Measurements from ENCODE around the gene RCSD1.

RCSD1 gene

GRCh38 chr1:167706363-167706762 is 76.3 kb downstream of the RCSD1 start:
- H3K4me3 ChIP-seq (ENCODE audit: low read length): peak overlapping the region; percentile 60
- no peak for TF ChIP-seq CTCF (IDR thresholded peaks at IDR 0.05; ENCODE audit: low read depth, low read length)
- TF ChIP-seq EZH2phosphoT487 (IDR thresholded peaks at IDR 0.05; ENCODE audit: low read depth): no peak
- peak overlapping the region; percentile 62; the same call in 1 of the 2 replicates for H3K27ac ChIP-seq (ENCODE audit: low read length)
- H3K9ac ChIP-seq (ENCODE audit: low read length): peak overlapping the region; percentile 31; the same call in 1 of the 2 replicates
- H3K9me3 ChIP-seq (ENCODE audit: insufficient read depth, low read length): no peaks in the 10 kb centered on the region
- no peaks in the 10 kb centered on the region for H3K79me2 ChIP-seq (ENCODE audit: low read length)
- peaks cover 65% of the 10 kb centered on the region for H3K27me3 ChIP-seq (ENCODE audit: low read depth, low read length)
- no peaks in the 10 kb centered on the region for H3K36me3 ChIP-seq (replicated peaks; ENCODE audit: low read depth, low read length)
- peak overlapping the region; percentile 89 for H3K4me2 ChIP-seq (ENCODE audit: low read length)
- no peaks in the 10 kb centered on the region for H4K20me1 ChIP-seq (ENCODE audit: insufficient read depth, low read length)
- peaks cover 61% of the 10 kb centered on the region for H3K4me1 ChIP-seq (ENCODE audit: low read length)
- H2AFZ ChIP-seq (ENCODE audit: low read depth, low read length): no peak overlapping the region

GRCh38 chr1:167706931-167707877 is 77.2 kb downstream of the RCSD1 start:
- peak overlapping the region; percentile 60 for H3K4me3 ChIP-seq (ENCODE audit: low read length)

GRCh38 chr1:167707942-167708341 is 77.9 kb downstream of the RCSD1 start:
- no peaks in the 10 kb centered on the region for H3K79me2 ChIP-seq (ENCODE audit: low read length)
- H3K27me3 ChIP-seq (ENCODE audit: low read depth, low read length): peaks cover 65% of the 10 kb centered on the region
- peaks cover 61% of the 10 kb centered on the region for H3K4me1 ChIP-seq (ENCODE audit: low read length)
- H3K9ac ChIP-seq (ENCODE audit: low read length): peak overlapping the region; percentile 8; the same call in 1 of the 2 replicates
- TF ChIP-seq CTCF (IDR thresholded peaks at IDR 0.05; ENCODE audit: low read depth, low read length): no peak
- TF ChIP-seq EZH2phosphoT487 (IDR thresholded peaks at IDR 0.05; ENCODE audit: low read depth): no peak
- H3K4me3 ChIP-seq (ENCODE audit: low read length): peak overlapping the region; percentile 60
- H3K9me3 ChIP-seq (ENCODE audit: insufficient read depth, low read length): no peaks in the 10 kb centered on the region
- peak overlapping the region; percentile 62 for H3K27ac ChIP-seq (ENCODE audit: low read length)
- H4K20me1 ChIP-seq (ENCODE audit: insufficient read depth, low read length): no peaks in the 10 kb centered on the region
- no peak overlapping the region for H2AFZ ChIP-seq (ENCODE audit: low read depth, low read length)
- H3K36me3 ChIP-seq (replicated peaks; ENCODE audit: low read depth, low read length): no peaks in the 10 kb centered on the region
- H3K4me2 ChIP-seq (ENCODE audit: low read length): peak overlapping the region; percentile 89

More at GRCh38 chr1:167706931-167707877, 77.2 kb downstream of the RCSD1 start:
- peak overlapping the region; percentile 31 for H3K9ac ChIP-seq (ENCODE audit: low read length)
- H3K79me2 ChIP-seq (ENCODE audit: low read length): no peaks in the 10 kb centered on the region
- peak overlapping the region; percentile 89 for H3K4me2 ChIP-seq (ENCODE audit: low read length)
- no peaks in the 10 kb centered on the region for H3K36me3 ChIP-seq (replicated peaks; ENCODE audit: low read depth, low read length)
- peaks cover 61% of the 10 kb centered on the region for H3K4me1 ChIP-seq (ENCODE audit: low read length)
- peaks cover 62% of the 10 kb centered on the region for H3K27me3 ChIP-seq (ENCODE audit: low read depth, low read length)
- H3K9me3 ChIP-seq (ENCODE audit: insufficient read depth, low read length): no peaks in the 10 kb centered on the region
- no peak for TF ChIP-seq CTCF (IDR thresholded peaks at IDR 0.05; ENCODE audit: low read depth, low read length)
- TF ChIP-seq EZH2phosphoT487 (IDR thresholded peaks at IDR 0.05; ENCODE audit: low read depth): no peak
- H2AFZ ChIP-seq (ENCODE audit: low read depth, low read length): no peak overlapping the region
- H3K27ac ChIP-seq (ENCODE audit: low read length): peak overlapping the region; percentile 62
- H4K20me1 ChIP-seq (ENCODE audit: insufficient read depth, low read length): no peaks in the 10 kb centered on the region

- Histone ChIP-seq H3K4me1 (ENCODE audit: low read length) (peaks cover 65% of the 10 kb centered on the region), H3K79me2 (ENCODE audit: low read length) (no peaks in the 10 kb centered on the region), H3K4me3 (ENCODE audit: low read length) (peak overlapping the region; percentile 60), H3K4me2 (ENCODE audit: low read length) (peak overlapping the region; percentile 89), H4K20me1 (ENCODE audit: insufficient read depth, low read length) (no peaks in the 10 kb centered on the region), H3K27me3 (ENCODE audit: low read depth, low read length) (peaks cover 58% of the 10 kb centered on the region), H2AFZ (ENCODE audit: low read depth, low read length) (no peak overlapping the region), H3K27ac (ENCODE audit: low read length) (peak overlapping the region; percentile 62), H3K36me3 (replicated peaks; ENCODE audit: low read depth, low read length) (no peaks in the 10 kb centered on the region), H3K9ac (ENCODE audit: low read length) (peak overlapping the region; percentile 4; the same call in 1 of the 2 replicates), H3K9me3 (ENCODE audit: insufficient read depth, low read length) (no peaks in the 10 kb centered on the region)
- TF ChIP-seq CTCF (IDR thresholded peaks at IDR 0.05; ENCODE audit: low read depth, low read length) (no peak), EZH2phosphoT487 (IDR thresholded peaks at IDR 0.05; ENCODE audit: low read depth) (peak; percentile 72; the same call in 1 of the 2 replicates)
Measured at GRCh38 chr1:167708940-167709389, 78.9 kb downstream of the RCSD1 start.
